Stimulated activated CD8-positive, alpha-beta memory T cell treated with anti-CD3 and anti-CD28 coated beads, Interleukin-12 subunit alpha, Interleukin-12 subunit beta, amount 100 ng/mL, for 1 hour (primary cell): ENCODE results near the gene PUSL1.
"Not testable (repeated sequence)": the region's sequence is repeated elsewhere in the genome, so short reads cannot be mapped to it uniquely, and the experiment has no call there.

Experiments
- DNase-seq: peaks from one replicate; pipeline ENCODE4 v3.0.0-alpha.2; 2020; ENCODE audit warnings: low read depth

PUSL1 gene

DNA sequence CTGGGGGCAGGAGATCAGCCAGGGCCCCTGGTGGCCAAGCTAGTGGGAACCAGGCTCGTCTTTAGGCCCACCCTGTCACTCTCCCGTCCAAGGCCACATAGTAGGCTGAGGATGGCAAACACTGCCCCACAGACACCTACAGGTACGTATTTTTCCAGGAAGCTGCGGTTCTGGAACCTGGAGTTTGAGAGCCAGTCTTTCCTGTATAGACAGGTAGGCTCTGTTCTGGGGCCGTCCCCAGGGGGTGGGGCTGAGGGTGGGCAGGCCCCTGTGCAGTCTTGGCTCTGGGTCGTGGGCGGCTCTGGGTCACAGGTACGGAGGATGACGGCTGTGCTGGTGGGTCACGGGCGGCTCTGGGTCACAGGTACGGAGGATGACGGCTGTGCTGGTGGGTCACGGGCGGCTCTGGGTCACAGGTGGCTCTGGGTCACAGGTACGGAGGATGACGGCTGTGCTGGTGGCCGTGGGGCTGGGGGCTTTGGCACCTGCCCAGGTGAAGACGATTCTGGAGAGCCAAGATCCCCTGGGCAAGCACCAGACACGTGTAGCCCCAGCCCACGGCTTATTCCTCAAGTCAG lies 2.2 kb downstream of the PUSL1 start:
- no peak for DNase-seq

DNA sequence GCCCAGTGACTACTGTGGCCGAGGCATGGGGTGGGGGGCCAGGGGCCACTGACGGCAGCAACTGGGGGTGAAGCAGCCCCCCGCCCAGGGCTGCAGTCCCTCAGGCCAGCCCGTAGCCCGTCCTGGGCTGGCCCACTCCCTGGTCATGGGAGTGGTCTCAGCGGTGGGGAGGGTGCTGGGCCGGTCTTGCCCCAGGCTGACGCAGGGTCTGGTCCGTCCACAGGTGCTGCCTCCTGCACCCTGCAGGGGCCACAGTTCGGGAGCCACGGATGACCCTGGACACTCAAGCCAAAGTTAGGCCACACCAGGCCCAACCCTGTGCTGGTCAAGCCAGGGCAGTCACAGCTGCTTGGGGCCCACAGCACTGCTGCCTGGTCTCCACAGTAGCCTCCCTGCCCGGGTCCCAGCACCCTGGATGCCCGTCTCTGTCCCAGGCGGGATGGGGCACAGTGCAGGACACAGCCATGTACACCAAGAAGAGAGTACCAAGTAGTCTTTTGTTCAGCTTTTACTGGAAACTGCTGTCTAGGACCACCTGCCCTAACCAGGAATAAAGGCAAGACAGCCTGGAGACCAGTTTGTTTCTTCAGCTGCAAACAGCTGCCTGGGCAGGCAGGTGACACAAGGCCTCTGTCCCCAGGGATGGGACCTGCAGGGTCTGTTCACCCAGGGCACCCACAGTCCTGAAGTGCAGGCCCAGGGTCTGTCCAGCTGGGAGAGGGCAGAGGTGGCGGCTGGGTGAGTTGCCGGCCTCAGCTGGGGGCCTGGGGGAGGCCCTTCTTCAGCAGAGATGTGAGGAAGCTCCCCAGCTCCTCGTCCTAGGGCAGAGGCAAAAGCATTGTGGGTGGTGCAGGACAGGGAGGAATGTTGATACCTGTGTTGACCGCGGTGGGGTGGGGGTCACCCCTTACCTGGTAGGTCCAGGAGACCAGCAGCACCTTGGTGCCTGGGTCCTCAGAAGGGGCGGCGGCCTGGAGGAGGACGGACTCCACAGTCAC lies 3.0 kb downstream of the PUSL1 start:
- DNase-seq: no peak

DNA sequence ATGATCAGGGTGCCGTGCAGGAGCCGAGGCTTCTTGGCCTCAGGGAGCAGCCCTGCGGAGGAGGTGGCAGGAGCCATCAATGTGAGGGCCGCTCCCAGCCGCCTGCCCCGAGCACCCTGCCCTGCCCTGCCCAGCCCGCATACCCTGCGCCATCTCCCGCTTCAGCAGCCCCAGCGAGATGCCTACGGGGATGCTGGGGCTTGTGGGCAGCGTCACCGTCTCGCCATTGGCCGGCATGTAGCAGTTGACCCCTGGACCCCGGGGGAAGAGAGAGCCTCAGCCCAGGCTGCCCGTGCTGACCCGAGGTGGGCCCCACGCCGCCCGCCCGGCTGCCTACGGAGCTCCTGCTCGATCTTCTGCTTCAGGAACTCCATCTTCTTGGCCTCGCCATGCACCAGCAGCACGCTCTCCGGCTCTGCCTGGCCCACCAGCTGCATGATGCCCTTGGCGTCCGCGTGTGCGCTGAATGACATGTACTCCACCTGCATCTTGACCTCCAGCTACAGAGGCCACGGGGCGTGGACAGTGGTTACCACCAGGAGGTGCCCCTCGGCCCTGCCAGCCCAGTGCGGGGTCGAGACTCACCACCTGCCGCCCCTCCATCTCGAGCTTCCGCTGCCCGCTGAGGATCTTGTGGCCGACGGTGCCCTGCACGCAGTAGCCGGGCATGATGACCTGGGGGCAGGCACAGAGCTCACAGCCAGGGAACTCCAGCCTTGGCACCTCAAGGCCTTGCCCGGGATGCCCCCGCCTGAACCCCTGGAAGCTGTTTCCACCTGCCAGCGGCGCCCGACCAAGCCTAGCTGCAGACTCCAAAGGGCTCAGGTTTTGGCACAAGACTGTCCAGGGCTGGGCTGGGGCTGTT lies 4.3 kb downstream of the PUSL1 start:
- DNase-seq: no peak

DNA sequence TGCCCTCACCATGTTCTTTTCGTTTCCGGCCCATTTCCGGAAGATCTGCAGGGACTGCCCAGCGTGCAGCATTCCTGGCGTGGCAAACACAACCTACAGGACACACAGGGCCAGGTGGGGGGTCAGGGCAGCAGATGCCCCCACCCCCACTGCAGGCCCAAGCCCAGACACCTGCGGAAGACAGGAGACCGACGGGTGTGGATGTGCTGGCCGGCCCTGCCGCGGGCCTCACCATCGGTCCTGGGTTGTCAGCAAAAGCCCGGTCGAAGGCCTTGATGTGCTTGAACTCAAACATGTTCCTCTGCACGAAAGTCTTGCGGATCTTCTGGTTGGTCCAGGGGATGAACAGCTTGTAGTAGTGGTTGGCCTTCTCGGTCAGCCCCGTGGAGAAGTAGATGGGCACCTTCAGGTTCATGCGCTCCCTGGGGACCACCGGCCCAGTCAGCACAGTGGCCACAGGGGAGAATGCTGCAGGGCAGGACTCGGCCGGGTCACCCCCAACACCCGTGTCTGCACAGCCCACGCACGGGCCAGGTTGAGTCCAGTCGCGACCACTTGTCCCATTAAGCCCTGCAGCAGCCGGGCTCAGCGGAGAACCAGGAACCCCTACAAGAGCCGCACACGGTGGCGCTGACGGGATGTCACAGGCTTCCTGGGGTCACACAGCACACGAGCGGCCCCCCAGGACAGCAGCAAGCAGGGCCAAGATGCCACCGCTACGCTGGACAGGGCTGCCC lies 5.3 kb downstream of the PUSL1 start:
- no peak for DNase-seq

DNA sequence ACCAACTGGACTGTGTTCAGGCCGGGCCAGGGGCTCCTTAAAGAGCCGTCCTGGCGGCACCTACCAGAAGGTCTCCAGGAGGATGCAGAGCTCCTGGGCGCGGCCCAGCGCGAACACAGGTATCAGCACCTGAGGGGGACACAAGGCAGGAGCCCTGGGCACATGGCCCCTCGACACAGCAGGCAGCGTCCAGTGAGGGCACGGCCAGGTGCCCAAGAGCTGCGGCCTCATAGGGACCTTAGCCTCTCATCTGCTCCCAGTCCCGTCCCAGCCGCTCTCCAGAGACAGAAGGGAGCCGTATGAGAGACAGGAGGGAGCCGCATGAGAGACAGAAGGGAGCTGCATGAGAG lies 5.8 kb downstream of the PUSL1 start:
- no peak for DNase-seq

DNA sequence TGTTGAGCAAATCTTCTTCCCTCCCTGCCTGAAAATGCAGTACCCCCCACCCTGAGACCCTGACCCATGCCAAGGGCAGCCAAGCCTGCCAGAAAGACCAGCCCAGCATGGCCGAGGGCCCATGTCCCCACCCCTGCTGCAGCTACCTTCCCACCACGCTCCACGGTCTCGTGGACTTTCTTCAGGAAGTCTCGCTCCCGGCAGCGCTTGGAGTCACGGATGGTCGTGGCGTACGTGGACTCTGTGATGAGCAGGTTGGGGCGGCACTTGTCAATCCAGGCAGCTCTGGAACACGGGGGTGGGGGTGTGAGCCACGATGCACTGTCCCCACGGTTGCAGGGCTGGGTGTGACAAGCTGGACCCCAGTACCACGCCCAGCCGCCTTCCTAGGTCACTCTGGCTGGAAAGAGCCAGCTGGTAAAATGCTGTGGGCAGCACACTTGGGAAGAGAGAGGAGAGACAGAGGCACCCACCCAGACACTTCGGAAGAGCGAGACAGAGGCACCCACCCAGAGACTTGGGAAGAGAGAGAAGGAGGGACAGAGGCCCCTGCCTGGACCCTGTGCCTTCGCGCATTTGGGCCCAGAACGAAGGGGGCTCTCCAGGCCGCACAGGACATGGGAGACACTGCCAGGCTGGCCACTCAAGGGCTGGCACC lies 6.4 kb downstream of the PUSL1 start:
- no peak for DNase-seq

DNA sequence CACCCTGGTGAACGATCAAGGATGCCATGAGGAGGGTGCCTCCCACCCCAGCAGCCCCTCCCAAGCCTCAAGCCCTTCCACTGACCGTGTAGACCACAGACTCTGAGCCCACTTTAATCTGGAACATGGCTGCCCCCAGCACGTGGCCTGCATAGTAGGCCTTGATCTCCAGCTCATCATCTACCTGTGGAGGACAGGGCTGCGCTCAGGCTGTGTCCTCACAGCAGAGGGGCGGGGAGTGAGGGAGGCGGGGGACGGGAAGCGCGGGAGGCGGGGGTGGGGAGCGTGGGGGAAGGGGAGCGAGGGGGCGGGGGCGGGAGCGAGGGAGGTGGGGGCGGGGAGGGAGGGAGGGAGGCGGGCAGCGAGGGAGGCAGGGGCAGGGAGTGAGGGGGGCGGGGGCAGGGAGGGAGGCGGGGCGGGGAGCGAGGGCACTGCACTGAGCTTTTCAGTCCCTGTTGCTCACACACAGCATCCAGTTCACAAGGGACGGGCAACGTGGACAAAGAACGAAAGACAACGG lies 7.1 kb downstream of the PUSL1 start:
- no peak for DNase-seq

DNA sequence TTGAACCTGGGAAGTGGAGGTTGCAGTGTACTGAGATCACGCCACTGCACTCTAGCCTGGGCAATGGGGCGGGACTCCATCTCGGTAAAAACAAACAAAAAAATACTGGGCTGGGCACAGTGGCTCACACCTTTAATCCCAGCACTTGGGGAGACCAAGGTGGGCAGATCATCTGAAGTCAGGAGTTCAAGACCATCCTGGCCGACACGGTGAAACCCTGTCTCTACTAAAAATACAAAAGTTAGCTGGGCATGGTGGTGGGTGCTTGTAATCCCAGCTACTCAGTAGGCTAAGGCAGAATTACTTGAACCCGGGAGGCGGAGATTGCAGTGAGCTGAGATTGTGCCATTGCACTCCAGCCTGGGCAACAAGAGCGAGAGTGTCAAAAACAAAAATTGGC lies 7.8 kb downstream of the PUSL1 start:
- DNase-seq: not testable (repeated sequence)

DNA sequence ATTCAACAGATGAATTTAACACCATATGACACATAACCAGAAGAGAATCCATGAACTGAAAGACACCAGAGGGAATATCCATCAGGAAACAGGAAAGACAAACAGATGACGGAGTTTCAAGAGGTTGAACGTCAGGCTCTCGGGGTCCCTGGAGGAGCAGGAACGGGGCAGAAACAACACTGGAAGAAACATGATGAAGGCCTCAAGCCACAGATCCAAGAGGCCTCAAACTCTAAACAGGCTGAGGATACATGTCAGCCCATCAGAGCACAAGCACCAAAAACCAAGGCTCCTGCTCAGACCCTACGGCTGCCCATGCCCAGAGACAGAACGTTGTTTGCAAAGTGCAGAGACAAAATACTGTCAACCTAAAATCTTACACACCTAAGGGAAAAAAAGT lies 9.0 kb downstream of the PUSL1 start:
- DNase-seq: no peak

DNA sequence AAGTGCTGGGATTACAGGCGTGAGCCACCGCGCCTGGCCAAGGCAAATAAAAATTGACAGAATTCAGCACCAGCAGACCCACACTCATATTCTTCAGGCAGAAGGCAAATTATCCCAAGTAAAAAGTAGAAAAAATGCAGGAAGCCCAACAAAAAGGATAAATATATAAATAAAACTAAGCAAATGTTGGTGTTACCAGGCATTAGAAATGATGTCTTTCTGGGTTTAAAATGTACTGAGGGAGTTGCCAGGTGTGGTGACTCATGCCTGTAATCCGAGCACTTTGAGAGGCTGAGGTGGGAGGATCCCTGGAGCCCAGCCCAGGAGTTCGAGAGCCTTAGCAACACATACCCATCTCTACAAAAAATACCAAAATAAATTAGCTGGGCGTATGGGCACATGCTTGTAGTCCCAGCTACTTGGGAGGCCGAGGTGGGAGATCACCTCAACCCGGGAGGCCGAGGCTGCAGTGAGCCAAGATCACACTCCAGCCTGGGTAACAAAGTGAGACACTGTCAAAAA lies 9.8 kb downstream of the PUSL1 start:
- no peak for DNase-seq

DNA sequence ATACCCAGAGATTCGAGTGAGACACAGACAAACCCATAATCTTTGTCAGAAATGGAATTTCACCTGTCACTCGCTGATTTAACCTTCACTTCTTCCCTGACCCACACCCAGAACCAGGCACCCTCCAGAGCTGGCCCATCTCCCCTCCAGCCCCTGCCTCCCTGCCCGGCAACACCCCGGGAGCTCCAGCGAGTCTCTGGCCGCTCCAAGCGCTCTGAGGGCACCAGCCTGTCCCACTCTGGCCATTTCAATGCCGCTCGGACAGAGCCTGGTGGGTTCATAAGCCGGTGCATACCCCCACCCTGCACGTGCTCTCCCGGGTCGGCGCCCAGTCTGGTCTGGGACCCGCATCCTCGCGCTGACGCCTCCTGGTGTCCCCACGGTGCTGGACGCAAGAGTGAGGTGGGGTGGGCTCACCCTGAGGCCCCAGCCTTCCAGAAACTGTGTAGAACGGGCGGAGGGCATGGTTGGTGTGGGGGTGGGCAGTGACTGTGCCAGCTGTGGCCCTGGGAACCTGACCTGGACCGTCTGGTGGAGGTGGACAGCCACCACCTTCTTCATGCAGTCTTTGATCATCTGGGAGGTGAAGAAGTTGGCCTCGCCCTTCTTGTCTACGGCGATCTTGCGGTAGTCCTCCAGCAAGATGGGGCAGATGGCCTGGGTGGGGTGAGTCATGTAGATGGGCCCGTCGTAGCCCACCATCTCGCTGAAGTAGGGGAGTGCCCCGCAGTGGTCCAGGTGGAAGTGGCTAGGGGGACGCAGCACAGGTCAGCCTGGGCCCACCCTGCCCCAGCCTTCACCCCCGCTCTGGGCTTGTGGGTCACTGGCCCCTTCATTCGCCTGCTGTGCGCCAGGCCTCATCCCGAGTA lies 10.6 kb downstream of the PUSL1 start:
- DNase-seq: no peak

DNA sequence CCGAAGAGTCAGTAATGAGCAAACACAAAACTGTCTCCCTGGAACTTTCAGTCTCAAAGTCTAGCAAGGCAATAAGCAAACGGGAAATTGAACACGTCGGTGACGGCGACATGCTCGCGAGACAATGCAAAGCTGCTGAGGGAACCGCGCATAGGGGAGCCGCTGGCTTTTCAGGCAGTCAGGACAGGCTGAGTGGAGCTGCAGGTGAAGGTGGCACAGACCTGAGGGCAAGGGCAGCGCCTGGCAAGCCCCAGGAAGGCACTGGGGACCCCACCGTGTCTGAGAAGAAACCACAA lies 11.2 kb downstream of the PUSL1 start:
- DNase-seq: no peak

DNA sequence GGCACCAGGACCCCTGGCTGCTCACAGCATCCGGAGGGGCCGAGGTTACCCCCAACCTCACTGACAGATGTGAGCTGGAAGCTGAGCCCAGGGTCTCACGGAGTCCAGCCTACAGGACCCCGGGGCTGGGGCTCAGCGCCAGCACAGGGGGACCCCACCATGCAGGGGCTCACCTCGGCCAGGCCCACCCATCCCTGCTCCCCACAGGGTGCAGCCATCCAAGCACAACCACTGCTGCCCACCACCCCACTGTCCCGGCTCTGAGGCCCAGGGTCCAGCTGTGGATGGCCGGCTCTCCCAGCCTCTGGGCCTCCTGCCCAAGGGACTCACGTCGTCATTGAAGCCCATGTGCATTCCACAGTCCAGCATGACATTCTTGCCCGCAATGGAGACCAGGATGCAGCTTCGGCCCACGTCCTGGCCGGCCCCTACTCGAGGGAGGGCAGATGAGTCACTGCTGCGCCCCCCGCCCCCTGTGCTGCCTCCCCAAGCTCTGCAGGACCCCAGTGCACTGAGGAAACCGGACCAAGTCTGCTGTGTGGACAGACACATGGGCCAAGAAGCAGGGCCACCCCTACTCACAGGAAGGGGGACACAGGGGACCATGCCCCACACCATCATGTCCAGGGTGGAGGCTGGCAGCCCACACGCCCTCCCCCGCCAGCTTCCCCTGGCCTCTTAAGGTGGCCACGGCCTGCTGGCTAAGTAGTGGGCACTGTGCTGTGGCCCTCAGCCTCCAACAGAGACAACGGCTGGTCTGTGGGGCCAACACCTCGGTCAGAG lies 12.5 kb downstream of the PUSL1 start:
- no peak for DNase-seq

DNA sequence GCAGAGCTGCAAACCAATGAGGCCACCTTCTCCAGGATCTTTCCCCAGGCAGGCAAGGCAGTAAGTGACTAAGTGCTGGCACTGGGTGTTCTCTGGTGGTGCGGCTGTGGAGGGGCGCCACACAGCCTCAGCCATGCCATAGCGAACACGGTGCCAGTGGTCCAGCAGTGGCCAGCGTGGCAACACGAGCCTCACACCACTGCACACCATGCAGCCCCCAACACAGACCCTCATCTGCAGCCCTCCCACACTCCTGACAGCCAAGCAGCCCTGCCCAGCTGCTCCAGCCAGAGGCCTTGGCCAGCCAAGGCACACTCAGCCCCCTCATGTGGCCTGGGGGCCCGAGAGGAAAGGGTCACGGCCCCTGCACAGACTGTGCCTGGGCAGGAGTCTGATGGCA lies 13.1 kb downstream of the PUSL1 start:
- no peak for DNase-seq

DNA sequence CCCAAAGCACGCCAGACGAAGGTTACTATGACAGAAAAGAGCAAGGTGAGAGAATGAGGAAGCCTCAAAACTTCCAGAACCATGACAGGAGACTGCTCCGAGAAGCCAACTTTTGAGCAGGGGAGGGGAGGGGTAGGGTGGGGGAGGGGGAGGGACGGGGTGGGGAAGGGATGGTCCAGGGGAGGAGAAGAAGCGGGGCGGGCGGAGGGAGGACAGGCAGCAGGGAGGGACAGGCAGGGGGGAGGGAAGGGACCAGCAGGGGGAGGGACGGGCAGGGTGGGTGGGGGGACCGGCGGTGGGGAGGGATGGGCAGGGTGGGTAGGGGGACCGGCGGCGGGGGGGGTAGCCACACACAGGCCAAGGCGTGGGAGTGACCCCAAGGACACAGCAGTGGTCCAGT lies 14.0 kb downstream of the PUSL1 start:
- DNase-seq: no peak

DNA sequence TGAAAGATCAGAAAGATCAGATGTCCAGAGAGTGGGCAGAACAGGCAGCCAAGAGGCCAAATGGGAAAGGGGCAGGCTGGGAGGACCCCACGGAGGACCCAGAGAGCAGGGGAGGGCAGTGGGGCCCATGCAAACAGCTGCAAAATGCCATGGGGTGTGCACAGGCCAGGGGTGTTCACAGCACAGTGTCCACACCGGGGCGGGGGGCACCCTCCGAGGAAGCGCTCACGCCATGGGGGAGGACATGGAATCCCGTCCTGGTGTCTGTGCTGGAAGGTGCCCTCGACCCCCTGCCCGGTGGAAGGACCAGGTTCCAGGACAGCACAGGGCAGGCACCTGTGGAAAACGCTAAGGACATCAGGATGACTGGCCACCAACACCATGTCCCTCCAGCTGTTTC lies 14.6 kb downstream of the PUSL1 start:
- no peak for DNase-seq

DNA sequence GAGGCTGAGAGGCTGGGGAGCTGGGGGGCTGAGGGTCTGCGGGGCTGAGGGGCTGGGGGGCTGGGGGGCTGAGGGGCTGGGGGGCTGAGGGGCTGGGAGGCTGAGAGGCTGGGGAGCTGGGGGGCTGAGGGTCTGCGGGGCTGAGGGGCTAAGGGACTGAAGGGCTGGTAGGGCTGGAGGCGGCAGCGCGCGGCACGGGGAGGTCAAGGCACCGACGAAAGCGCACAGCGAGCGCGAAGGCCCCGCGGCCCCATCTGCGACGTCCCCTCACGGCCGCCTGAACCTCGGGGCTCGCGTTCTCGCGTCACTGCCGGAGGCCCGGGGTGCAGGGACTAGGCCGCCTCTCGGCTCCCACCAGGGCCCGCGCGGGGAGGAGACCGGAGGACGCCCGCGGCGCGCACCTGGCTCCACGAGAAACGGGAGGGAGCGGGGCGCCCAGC lies 15.7 kb downstream of the PUSL1 start:
- DNase-seq: no peak

DNA sequence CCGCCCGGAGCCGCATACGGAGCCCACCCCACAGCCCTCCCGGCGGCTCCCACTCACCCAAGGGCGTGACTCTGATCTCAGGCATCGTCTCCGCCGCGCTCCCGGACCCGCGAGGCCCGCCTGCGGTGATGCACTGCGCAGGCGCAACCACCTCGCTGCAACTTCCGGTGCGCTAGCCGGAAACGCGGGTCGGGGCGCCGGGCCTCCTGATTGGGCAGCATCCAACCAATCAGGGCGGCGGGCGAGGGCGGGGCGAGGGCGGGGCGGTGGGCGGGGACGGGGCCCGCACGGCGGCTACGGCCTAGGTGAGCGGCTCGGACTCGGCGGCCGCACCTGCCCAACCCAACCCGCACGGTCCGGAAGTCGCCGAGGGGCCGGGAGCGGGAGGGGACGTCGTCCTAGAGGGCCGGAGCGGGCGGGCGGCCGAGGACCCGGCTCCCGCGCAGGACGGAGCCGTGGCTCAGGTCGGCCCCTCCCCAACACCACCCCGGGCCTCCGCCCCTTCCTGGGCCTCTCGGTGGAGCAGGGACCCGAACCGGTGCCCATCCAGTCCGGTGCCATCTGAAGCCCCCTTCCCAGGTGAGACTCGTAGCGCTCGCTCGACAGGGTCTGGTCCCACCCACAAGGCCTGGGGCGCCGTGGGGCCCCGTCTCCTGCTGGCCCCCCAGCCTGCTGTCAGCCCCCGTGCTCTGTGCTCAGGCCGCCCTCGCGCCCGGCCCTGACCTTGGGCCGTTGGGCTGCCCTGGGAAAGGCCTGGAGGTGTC lies 16.3 kb downstream of the PUSL1 start, which contains the start of the genes CPTP and INTS11:
TSS of gene CPTP (plus strand) at position 279 of the 764 bp plus-strand sequence. CDS start 2,109 bp downstream, outside the sequence.
TSS of gene INTS11 (minus strand) at position 137 of the 764 bp plus-strand sequence. CDS start at position 85, 52 bp downstream.
- peak; percentile 95 for DNase-seq
